GM19468 (cell line): ENCODE data around the gene ABCC10.
A peak's percentile ranks its signal among the peaks of the same experiment; 100 is the strongest.
"Not testable (repeated sequence)": the region's sequence is repeated elsewhere in the genome, so short reads cannot be mapped to it uniquely, and the experiment has no call there.

Experiments
- ATAC-seq: cut with Tn5 transposase; IDR thresholded peaks from one replicate; pipeline ENCODE4 v1.9.1; 2021; ENCODE audit warnings: mild to moderate bottlenecking, moderate library complexity, moderate number of reproducible peaks; ENCODE audit not compliant: unreplicated experiment; ENCODE audit errors: extremely low read depth

ABCC10 gene

DNA sequence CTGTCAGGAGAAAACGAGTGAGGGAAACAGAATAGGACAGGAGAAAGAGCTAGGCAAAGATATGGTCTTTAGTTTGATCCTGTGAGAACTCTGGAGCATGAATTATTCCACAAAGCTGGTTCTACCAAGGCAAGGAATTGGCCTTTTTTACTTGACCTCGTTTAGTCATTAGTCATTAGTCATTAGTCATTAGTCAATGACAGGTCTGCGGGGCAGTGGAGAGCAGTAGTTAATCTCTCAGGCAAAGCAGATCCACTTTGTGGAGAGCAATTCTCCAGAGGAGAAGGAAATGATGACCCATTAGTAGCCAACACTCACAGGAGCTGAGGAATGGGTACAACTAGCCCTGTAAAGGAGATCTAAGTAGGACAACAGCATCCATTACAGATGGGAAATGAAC is 22.0 kb upstream of the ABCC10 start:
- no peak for ATAC-seq

DNA sequence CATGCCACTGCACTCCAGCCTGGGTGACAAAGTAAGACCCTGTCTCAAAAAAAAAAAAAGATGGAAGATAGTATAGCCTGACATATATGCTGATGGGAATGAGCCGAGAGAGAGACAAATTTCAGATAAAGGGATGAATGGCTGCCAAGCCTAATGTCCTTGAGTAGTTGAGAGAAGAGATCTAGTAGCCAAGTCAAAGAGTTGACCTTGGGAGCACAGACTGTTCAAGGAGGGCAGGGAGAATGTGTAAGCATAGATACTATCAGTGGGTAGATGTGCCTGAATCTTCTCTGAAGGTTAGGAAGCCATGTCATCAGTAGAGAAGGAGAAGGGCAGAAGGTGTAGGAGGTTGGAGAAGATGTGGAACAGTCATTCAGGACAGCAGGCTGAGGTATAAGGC is 20.0 kb upstream of the ABCC10 start:
- ATAC-seq, result no peak

DNA sequence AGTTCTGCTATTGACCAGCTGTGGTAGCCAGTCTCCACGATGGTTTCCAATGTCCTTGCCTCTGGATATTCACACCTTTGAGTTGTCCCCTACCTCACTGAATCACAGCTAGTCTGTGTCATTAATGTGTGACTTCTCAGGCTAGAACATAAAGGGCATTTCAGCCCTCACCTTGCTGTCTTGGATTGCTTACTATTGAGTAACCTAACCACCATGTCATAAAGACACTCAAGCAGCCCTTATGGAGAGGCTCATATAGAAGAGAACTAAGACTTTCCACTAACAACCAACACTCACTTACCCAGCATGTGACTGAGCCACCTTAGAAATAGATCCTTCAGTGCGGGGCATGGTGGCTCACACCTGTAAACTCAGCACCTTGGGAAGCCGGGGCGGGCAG is 19.1 kb upstream of the ABCC10 start:
- ATAC-seq, result no peak

DNA sequence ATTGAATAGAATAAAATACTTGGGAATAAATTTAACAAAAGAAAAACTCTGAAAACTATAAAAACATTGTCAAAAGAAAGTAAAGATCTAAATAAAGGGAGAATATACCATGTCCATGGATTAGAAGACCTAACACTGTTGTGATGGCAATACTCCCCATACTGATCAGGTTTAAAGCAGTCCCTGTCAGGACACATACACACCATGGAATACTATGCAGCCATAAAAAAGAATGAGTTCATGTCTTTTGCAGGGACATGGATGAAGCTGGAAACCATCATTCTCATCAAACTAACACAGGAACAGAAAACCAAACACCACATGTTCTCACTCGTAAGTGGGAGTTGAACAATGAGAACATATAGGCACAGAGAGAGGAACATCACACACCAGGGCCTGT is 16.6 kb upstream of the ABCC10 start:
- ATAC-seq, result not testable (repeated sequence)

- no peak for ATAC-seq
Observed at GRCh38 chr6:43412541-43412940, 14.8 kb upstream of the ABCC10 start.

GRCh38 chr6:43413002-43413401 is 14.3 kb upstream of the ABCC10 start:
- ATAC-seq, result no peak

DNA sequence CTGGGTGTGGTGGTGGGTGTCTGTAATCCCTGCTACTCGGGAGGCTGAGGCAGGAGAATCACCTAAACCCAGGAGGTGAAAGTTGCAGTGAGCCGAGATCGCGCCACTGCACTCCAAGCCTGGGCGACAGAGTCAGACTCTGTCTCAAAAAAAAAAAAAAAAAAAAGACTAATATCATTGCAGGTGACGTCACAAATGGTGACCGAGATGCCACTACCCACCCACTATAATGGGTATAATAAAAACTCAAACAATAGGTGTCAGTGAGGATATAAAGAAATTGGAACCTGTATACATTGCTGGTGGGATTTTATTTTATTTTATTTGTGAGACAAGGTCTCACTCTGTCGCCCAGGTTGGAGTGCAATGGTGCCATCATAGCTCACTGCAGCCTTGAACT is 12.1 kb upstream of the ABCC10 start:
- not testable (repeated sequence) for ATAC-seq

DNA sequence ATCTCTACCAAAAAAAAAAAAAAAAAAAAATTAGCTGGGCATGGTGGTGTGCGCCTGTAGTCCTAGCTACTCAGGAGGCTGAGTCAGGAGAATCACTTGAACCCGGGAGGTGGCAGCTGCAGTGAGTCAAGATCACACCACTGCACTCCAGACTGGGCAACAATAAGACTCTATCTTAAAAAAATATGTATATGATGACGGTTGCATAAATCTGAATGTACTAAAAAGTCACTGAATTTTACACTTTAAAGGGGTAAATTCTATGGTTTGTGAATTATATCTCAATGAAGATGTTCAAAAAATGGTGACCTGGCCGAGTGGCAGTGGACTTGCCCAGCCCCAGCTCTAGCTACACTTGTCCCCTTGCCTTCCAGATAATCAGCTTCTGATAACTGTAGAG is 10.4 kb upstream of the ABCC10 start:
- no peak for ATAC-seq

GRCh38 chr6:43420012-43420709 is 7.2 kb upstream of the ABCC10 start:
- ATAC-seq, result no peak

GRCh38 chr6:43421831-43422230 is 5.5 kb upstream of the ABCC10 start:
- ATAC-seq, result no peak

DNA sequence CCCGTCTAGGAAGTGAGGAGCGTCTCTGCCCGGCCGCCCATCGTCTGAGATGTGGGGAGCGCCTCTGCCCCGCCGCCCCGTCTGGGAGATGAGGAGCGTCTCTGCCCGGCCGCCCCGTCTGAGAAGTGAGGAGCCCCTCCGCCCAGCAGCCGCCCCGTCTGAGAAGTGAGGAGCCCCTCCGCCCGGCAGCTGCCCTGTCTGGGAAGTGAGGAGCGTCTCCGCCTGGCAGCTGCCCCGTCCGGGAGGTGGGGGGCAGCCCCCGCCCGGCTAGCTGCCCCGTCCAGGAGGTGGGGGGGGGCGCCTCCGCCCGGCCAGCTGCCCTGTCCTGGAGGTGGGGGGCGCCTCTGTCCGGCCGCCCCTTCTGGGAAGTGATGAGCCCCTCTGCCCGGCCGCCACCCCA is 2.3 kb upstream of the ABCC10 start:
- not testable (repeated sequence) for ATAC-seq

GRCh38 chr6:43426928-43427405 is 374 bp upstream of the ABCC10 start:
- ATAC-seq, result no peak

GRCh38 chr6:43428112-43428570 is 800 bp downstream of the ABCC10 start:
- ATAC-seq, result peak; percentile 8

DNA sequence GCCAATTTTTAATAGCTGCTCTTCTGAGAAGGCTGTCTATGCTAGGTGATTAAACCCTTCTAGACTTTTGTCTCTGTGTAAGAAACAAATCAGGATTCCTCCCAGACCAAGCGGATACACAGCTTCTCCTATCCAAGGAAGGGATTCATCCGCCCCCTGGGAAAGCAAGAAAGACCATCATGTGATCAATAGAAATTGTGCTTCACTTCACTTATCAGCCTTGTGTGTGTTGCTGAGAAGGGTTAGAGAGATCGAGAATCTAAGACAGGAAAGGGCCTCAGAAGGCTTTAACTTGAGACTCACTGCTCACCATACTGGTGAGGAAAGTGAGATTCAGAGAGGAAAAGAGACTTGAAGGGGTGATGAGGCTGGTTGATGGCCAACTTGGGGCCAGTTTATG is 1.5 kb downstream of the ABCC10 start:
- no peak for ATAC-seq

DNA sequence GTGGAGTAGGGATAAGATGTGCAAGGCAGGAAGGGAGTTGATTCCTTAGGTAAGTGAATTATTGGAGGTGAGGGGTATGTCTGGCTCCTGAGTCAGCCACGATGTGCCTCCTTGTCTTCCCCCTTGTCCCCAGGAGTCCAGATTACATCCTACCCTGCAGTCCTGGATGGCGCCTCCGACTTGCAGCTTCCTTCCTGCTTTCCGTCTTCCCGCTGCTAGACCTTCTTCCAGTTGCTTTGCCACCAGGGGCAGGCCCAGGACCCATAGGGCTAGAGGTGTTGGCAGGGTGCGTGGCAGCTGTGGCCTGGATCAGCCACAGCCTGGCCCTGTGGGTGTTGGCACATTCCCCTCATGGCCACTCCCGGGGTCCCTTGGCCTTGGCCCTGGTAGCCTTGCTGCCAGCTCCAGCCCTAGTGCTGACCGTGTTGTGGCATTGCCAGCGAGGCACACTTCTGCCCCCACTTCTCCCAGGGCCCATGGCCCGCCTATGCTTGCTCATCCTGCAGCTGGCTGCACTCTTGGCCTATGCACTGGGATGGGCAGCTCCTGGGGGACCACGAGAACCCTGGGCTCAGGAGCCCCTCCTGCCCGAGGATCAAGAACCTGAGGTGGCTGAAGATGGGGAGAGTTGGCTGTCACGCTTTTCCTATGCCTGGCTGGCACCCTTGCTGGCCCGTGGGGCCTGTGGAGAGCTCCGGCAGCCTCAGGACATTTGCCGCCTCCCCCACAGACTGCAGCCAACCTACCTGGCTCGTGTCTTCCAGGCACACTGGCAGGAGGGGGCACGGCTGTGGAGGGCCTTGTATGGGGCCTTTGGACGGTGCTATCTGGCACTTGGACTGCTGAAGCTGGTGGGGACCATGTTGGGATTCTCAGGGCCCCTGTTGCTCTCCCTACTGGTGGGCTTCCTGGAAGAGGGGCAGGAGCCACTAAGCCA is 4.9 kb downstream of the ABCC10 start:
- no peak for ATAC-seq

- ATAC-seq, result no peak
Observed at GRCh38 chr6:43433148-43433547, 5.8 kb downstream of the ABCC10 start.

- no peak for ATAC-seq
Observed at GRCh38 chr6:43434001-43434840, 6.9 kb downstream of the ABCC10 start.

- ATAC-seq, result no peak
Observed at GRCh38 chr6:43434943-43435342, 7.6 kb downstream of the ABCC10 start.

GRCh38 chr6:43435682-43436437 is 8.5 kb downstream of the ABCC10 start:
- ATAC-seq, result no peak
